Central memory CD8-positive, alpha-beta T cell (primary cell): ENCODE results near the gene DEF6.
"Not testable (repeated sequence)": the region's sequence is repeated elsewhere in the genome, so short reads cannot be mapped to it uniquely, and the experiment has no call there.

Source experiments
- ATAC-seq: fragments of 150-1000 bp; cut with Tn5 transposase; replicated peaks from 2 replicates; pipeline ENCODE4 v1.10.0; 2022; ENCODE audit warnings: mild to moderate bottlenecking, moderate FRiP score, moderate number of reproducible peaks; ENCODE audit not compliant: poor library complexity, severe bottlenecking; ENCODE audit errors: extremely low read depth
- DNase-seq, 2 donors: peaks; one replicate each; pipeline ENCODE4 v3.0.0; 2021; ENCODE audit warnings: low spot score in 2 of 2
- H3K27ac Mint-ChIP-seq: one replicate; pipeline ENCODE4 v1.8.0; 2022; ENCODE audit warnings: low read depth, mild to moderate bottlenecking, moderate library complexity, mixed read lengths
- H3K27me3 Mint-ChIP-seq: one replicate; pipeline ENCODE4 v1.8.0; 2022; ENCODE audit warnings: mixed read lengths
- H3K36me3 Mint-ChIP-seq: one replicate; pipeline ENCODE4 v1.8.0; 2022; ENCODE audit warnings: mild to moderate bottlenecking, moderate library complexity, mixed read lengths; ENCODE audit not compliant: insufficient read depth
- H3K4me1 Mint-ChIP-seq: one replicate; pipeline ENCODE4 v1.8.0; 2022; ENCODE audit warnings: mixed read lengths
- H3K4me3 Mint-ChIP-seq: one replicate; pipeline ENCODE4 v1.8.0; 2022; ENCODE audit warnings: mild to moderate bottlenecking, moderate library complexity, mixed read lengths
- H3K9me3 Mint-ChIP-seq: one replicate; pipeline ENCODE4 v1.8.0; 2022; ENCODE audit warnings: mixed read lengths

The DEF6 gene

GRCh38 chr6:35320031-35320410 is 22.4 kb downstream of the DEF6 start:
- peaks cover 40% of the 10 kb centered on the region for H3K4me1 Mint-ChIP-seq
- peak overlapping the region; percentile 19 for H3K27ac Mint-ChIP-seq
- DNase-seq: no peak
- ATAC-seq: no peak
- no peak overlapping the region for H3K4me3 Mint-ChIP-seq
- no peaks in the 10 kb centered on the region for H3K9me3 Mint-ChIP-seq
- H3K27me3 Mint-ChIP-seq: no peaks in the 10 kb centered on the region
- H3K36me3 Mint-ChIP-seq: peaks cover 75% of the 10 kb centered on the region

DNA sequence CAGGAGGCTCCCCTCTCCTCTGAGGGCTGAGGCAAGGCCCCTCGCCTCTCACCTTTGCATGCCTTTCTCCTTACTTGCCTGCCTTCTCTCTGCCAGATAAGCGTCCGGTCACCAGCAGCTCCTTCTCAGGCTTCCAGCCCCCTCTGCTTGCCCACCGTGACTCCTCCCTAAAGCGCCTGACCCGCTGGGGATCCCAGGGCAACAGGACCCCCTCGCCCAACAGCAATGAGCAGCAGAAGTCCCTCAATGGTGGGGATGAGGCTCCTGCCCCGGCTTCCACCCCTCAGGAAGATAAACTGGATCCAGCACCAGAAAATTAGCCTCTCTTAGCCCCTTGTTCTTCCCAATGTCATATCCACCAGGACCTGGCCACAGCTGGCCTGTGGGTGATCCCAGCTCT is 23.5 kb downstream of the DEF6 start:
- H3K9me3 Mint-ChIP-seq: no peaks in the 10 kb centered on the region
- H3K27ac Mint-ChIP-seq: peak overlapping the region; percentile 51

DNA sequence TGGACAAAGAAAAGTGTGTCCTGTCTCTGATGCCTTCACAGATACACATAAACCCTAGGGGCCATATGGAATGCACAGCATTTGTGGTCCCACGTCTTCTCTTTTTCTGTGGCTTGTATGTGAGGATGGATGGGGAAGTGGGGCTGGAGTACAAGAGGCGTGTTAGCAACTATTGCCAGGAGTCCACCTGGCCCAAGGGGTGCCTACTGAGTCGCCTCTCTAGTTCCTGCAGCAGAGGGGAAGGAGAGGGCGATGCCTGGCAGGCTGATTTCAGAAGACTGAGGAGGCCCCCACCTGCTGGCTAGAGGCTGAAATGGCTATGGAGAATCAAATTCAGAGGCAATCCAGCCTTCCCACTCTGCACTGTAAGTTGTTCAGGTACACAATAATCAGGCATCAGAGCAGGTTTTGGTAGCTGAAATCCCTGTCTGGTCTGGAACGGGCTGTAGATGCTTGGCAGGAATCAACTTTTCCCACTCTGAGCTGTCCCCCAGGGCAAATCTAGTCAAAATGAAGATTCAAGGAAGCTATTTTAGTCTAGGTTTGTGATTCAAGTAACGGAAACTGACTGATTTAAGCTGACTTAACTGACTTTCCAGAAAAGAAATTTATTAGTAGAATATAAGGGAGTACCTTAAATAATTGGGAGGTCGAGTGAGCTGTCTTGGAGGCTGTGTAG is 29.9 kb downstream of the DEF6 start:
- Mint-ChIP-seq H3K27me3 (no peaks in the 10 kb centered on the region), H3K36me3 (peaks cover 29% of the 10 kb centered on the region), H3K9me3 (no peaks in the 10 kb centered on the region), H3K4me1 (peaks cover 18% of the 10 kb centered on the region), H3K27ac (peak overlapping the region; percentile 75), H3K4me3 (no peak overlapping the region)
- DNase-seq (peak; percentile 57 to 67), ATAC-seq (peak; percentile 69)

More for the DNA sequence above, 23.5 kb downstream of the DEF6 start:
- Mint-ChIP-seq H3K4me1 (peaks cover 32% of the 10 kb centered on the region), H3K4me3 (no peak overlapping the region), H3K27me3 (no peaks in the 10 kb centered on the region), H3K36me3 (peaks cover 78% of the 10 kb centered on the region)
- DNase-seq (no peak), ATAC-seq (no peak)

DNA sequence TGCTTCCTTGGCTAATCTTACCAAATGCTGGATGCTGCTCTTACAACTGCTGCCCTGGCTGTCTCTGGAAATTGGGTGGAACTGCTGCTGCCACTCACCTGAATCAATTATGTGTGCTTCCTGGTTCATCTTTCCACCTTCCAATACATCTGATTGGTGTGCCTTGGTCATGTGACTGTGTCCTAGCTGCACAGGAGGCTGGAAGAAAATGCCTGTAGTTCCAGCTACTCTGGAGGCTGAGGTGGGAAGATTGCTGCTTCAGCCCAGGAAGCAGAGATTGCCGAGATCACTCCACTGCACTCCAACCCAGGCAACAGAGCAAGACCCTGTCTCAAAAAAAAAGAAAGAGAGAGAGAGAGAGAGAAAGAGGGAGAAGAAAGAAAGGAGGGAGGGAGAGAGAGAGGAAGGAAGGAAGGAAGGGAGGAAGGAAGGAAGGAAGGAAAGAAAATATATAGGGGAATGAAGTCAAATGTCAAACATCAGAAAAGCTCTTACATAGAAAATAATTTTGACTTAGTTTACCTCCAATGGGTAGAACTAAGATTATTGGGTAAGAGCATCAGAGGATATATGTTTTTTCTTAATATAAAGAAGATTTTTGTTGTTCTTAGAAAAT is 30.6 kb downstream of the DEF6 start:
- peaks cover 16% of the 10 kb centered on the region for H3K4me1 Mint-ChIP-seq
- no peak overlapping the region for H3K4me3 Mint-ChIP-seq
- H3K9me3 Mint-ChIP-seq: no peaks in the 10 kb centered on the region
- ATAC-seq (no peak), DNase-seq (no peak)
- peaks cover 28% of the 10 kb centered on the region for H3K36me3 Mint-ChIP-seq
- peak overlapping the region; percentile 75 for H3K27ac Mint-ChIP-seq
- no peaks in the 10 kb centered on the region for H3K27me3 Mint-ChIP-seq

DNA sequence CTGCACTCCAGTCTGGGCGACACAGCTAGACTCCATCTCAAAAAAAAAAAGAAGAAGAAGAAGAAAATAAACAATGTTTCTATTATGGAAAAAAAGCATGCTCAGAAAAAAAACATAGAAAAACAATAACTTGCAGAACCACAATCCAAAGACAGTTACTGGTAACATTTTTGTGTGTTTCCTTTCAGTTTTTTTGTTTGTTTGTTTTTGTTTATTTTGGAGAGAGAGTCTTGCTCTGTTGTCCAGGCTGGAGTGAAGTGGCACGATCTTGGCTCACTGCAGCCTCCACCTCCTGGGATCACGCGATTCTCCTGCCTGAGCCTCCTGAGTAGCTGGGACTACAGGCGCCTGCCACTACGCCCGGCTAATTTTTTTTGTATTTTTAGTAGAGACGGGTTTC is 31.3 kb downstream of the DEF6 start:
- DNase-seq, H3K4me3 Mint-ChIP-seq, H3K27me3 Mint-ChIP-seq, ATAC-seq, H3K9me3 Mint-ChIP-seq: not testable (repeated sequence)
- Mint-ChIP-seq H3K4me1 (peaks cover 16% of the 10 kb centered on the region), H3K27ac (peak overlapping the region; percentile 75), H3K36me3 (peaks cover 23% of the 10 kb centered on the region)

DNA sequence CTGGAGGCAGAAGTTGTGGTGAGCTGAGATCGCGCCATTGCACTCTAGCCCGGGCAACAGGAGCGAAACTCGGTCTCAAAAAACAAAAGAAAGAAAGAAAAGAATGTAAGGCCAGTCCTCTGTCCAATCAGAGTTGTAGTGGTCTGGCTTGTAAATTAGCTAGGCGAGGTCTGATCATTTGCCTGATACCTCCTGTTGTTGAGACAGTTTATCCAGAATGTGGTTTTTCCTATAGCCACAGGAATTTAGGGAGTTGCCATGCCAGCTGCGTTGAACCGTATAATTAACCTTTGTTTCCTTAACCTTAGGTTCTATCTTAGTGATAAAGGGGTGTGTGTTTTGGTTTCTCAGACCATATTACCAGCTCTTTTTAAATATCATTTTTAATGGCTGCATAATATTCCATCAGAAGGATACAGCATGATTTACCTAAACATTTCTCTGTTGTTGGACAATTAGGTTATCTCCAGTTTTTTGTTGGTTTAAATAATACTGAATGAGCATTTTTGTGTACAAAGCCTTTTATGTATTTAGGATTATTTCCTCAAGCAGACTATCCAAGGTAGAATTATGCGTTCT is 33.0 kb downstream of the DEF6 start:
- Mint-ChIP-seq H3K9me3 (no peaks in the 10 kb centered on the region), H3K4me3 (no peak overlapping the region), H3K4me1 (peaks cover 16% of the 10 kb centered on the region), H3K36me3 (peaks cover 12% of the 10 kb centered on the region), H3K27me3 (no peaks in the 10 kb centered on the region), H3K27ac (no peak overlapping the region)
- DNase-seq (no peak), ATAC-seq (no peak)

- DNase-seq: peak; percentile 34 to 62
- peaks cover 15% of the 10 kb centered on the region for H3K4me1 Mint-ChIP-seq
- not testable (repeated sequence) for H3K9me3 Mint-ChIP-seq, H3K4me3 Mint-ChIP-seq, H3K27ac Mint-ChIP-seq, H3K36me3 Mint-ChIP-seq, H3K27me3 Mint-ChIP-seq
- ATAC-seq: peak; percentile 82
Measured at GRCh38 chr6:35332074-35332887, 34.7 kb downstream of the DEF6 start.

- H3K27me3 Mint-ChIP-seq: no peaks in the 10 kb centered on the region
- peak overlapping the region; percentile 89 for H3K4me3 Mint-ChIP-seq
- H3K4me1 Mint-ChIP-seq: peaks cover 45% of the 10 kb centered on the region
- no peaks in the 10 kb centered on the region for H3K9me3 Mint-ChIP-seq
- H3K27ac Mint-ChIP-seq: no peak overlapping the region
- DNase-seq: no peak
- peaks cover 22% of the 10 kb centered on the region for H3K36me3 Mint-ChIP-seq
- no peak for ATAC-seq
Measured at GRCh38 chr6:35341557-35341956, 43.9 kb downstream of the DEF6 start.

GRCh38 chr6:35342258-35343091 is 44.9 kb downstream of the DEF6 start, which contains the start of gene PPARD:
PPARD (plus strand) TSS chr6:35342558; CDS start chr6:35411088, 68,530 bp downstream.
- H3K36me3 Mint-ChIP-seq: peaks cover 24% of the 10 kb centered on the region
- ATAC-seq (peak; percentile 98), DNase-seq (peak; percentile 95 to 97)
- H3K4me3 Mint-ChIP-seq: peak within 1 kb of the TSS; percentile 89
- H3K9me3 Mint-ChIP-seq: no peaks in the 10 kb centered on the region
- H3K4me1 Mint-ChIP-seq: peaks cover 38% of the 10 kb centered on the region
- no peaks in the 10 kb centered on the region for H3K27me3 Mint-ChIP-seq
- H3K27ac Mint-ChIP-seq: peak within 1 kb of the TSS; percentile 96

DNA sequence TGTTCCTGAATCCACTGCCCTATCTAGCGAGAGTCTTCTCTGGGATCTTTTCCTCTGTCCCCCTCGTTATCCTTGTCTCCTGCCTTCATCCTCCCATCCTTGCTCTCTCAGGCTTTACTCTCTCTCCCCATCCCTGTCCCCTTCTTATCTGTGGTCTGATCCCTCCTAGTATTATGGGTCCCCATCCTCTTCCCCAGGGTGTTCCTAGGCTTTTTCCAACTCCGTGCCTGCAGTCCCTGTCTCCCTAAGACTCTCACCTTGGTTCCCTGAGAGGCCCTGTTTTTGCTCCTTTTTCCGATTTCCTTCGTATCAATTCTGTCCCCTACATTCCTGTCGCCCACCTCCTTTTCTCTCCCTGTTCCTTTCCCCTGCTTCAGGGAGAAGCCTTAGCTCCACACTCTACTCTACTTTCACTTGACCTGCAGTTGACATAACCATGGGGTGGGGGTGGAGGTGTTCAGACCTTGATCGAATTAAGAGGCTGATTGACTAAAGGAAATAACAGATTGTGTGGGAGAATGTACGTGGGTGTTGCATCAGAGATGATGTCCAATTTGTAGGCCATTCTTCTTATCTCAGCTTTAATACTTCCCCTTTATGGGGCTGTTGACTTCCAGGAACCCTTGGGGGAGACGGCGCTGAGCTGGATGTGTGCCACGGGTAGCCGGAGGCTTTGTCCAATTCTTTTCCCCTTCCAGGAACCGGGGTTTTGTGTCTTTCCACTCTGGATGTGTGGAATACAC is 45.6 kb downstream of the DEF6 start:
- H3K4me3 Mint-ChIP-seq: peak overlapping the region; percentile 89
- no peaks in the 10 kb centered on the region for H3K27me3 Mint-ChIP-seq
- no peak for ATAC-seq
- peak overlapping the region; percentile 96 for H3K27ac Mint-ChIP-seq
- H3K36me3 Mint-ChIP-seq: peaks cover 25% of the 10 kb centered on the region
- no peak for DNase-seq
- peaks cover 41% of the 10 kb centered on the region for H3K4me1 Mint-ChIP-seq
- H3K9me3 Mint-ChIP-seq: no peaks in the 10 kb centered on the region

- ATAC-seq: no peak
- peak overlapping the region; percentile 96 for H3K27ac Mint-ChIP-seq
- H3K9me3 Mint-ChIP-seq: no peaks in the 10 kb centered on the region
- H3K4me1 Mint-ChIP-seq: peaks cover 46% of the 10 kb centered on the region
- no peaks in the 10 kb centered on the region for H3K27me3 Mint-ChIP-seq
- no peak for DNase-seq
- H3K4me3 Mint-ChIP-seq: peak overlapping the region; percentile 89
- peaks cover 28% of the 10 kb centered on the region for H3K36me3 Mint-ChIP-seq
Measured at GRCh38 chr6:35343835-35344550, 46.4 kb downstream of the DEF6 start.
